Ovary (tissue), 9 donors: ENCODE measurements around the gene NKAIN2. TPM values are rescaled to one million over a fixed set of nuclear protein-coding genes. Genes with fewer than 3 reads are reported as not detected.

Source experiments
- DNase-seq, 5 donors: peaks; one replicate each; pipeline ENCODE4 v3.0.0-alpha.2; 2019 to 2020
- H3K27ac ChIP-seq, 2 donors: fragments of 200-600 bp; one replicate each; pipeline versions ENCODE4 v1.5.1 to v1.8.0; 2019 to 2022
- H3K27me3 ChIP-seq: fragments of 200-600 bp; one replicate; pipeline ENCODE4 v1.8.0; 2022
- H3K36me3 ChIP-seq: fragments of 200-600 bp; sonication (generic); one replicate; pipeline ENCODE4 v1.5.1; 2019
- H3K4me1 ChIP-seq: one replicate; pipeline ENCODE4 v1.8.1; 2013; ENCODE audit warnings: mild to moderate bottlenecking, moderate library complexity; ENCODE audit not compliant: insufficient read depth
- H3K4me3 ChIP-seq: fragments of 200-600 bp; sonication (generic); one replicate; pipeline ENCODE4 v1.5.1; 2017
- H3K9me3 ChIP-seq, 2 donors: fragments of 200-600 bp in 1 of 2; sonication (generic) in 1 of 2; one replicate each; pipeline versions ENCODE4 v1.5.1 to v1.8.1; 2013 to 2019; ENCODE audit warnings: mild to moderate bottlenecking in 1 of 2, moderate library complexity in 1 of 2
- EP300 ChIP-seq: sonication (generic); formaldehyde crosslinking; IDR thresholded peaks from one replicate; pipeline ENCODE4 v1.6.1; 2017; ENCODE audit warnings: antibody characterized with exemption
- POLR2A ChIP-seq: fragments of 450-650 bp; IDR thresholded peaks from one replicate; pipeline ENCODE4 v1.6.1; 2017; ENCODE audit warnings: antibody characterized with exemption, mild to moderate bottlenecking, moderate library complexity
- WGBS, 3 donors: extraction: QIAGEN DNeasy Blood & Tissue Kit in 1 of 3; methylation state at CpG; one replicate each; pipeline versions ENCODE4 v1.1.5 to v1.1.7; 2013 to 2017; 5-methylcytosine and 5-hydroxymethylcytosine counted together
- intact Hi-C, 4 donors: fragments of 100-400 bp; cut with DNase I; formaldehyde crosslinking; loops; one replicate each; pipeline versions ENCODE4 v1.11.0 to v1.15.1; 2022 to 2023
- polyA plus RNA-seq, 2 donors: library from polyadenylated mRNA; stranded (reverse); fragments of 200-250 nt in 1 of 2; fragments of 350-450 nt in 1 of 2; fragmentation: Illumina TruSeq in 1 of 2; extraction: RNeasy Lipid Tissue Mini Kit (QIAGEN cat#74804) in 1 of 2; gene quantifications; one replicate each; pipeline ENCODE4 v1.2.3, GENCODE V29; 2013 to 2014
- total RNA-seq, 7 donors: library from RNA; depleted of rRNA in 2 of 7; stranded (reverse); fragments of >200 nt in 2 of 7; fragmentation: NEBNext Ultra II Directional in 3 of 7; extraction: Animal tissue kit (Norgen Biotek cat#: 25700) in 3 of 7; gene quantifications; one replicate each; pipeline versions ENCODE4 v1.1.0 to v1.2.4, GENCODE V29; 2016 to 2023
- TF ChIP-seq, protein P1 (sequence below), 3 donors: fragments of 450-650 bp in 2 of 3; fragments of 200-600 bp in 1 of 3; IDR thresholded peaks; one replicate each; pipeline versions ENCODE4 v1.5.1 to v1.8.0; 2016 to 2022; ENCODE audit warnings: antibody characterized with exemption in 3 of 3, mild to moderate bottlenecking in 1 of 3
- donor health status: DM: no; HTN: no; CAD: no; lungs with moderate emphysema.
- donor health status: DM: no; HTN: no; CAD: no.
- donor health status: Bipolar disorder and iron deficiency.
- donor health status: DM: yes; HTN: yes; CAD: no.
- donor health status: DM: no; HTN: no; CAD: no.
- donor health status: DM: yes; HTN: yes; CAD: no.

NKAIN2 gene
- total and polyA plus RNA-seq, 9 donors, result 0.13 to 1.0 (median 0.40) TPM; not detected in 4

- Histone ChIP-seq H3K4me1 (no peaks in the 10 kb centered on the region), H3K4me3 (no peak overlapping the region), H3K27ac (no peak overlapping the region), H3K36me3 (no peaks in the 10 kb centered on the region), H3K9me3 (no peaks in the 10 kb centered on the region), H3K27me3 (no peaks in the 10 kb centered on the region)
- TF ChIP-seq EP300 (no peak), POLR2A (no peak)
- TF ChIP-seq, protein P1, sequence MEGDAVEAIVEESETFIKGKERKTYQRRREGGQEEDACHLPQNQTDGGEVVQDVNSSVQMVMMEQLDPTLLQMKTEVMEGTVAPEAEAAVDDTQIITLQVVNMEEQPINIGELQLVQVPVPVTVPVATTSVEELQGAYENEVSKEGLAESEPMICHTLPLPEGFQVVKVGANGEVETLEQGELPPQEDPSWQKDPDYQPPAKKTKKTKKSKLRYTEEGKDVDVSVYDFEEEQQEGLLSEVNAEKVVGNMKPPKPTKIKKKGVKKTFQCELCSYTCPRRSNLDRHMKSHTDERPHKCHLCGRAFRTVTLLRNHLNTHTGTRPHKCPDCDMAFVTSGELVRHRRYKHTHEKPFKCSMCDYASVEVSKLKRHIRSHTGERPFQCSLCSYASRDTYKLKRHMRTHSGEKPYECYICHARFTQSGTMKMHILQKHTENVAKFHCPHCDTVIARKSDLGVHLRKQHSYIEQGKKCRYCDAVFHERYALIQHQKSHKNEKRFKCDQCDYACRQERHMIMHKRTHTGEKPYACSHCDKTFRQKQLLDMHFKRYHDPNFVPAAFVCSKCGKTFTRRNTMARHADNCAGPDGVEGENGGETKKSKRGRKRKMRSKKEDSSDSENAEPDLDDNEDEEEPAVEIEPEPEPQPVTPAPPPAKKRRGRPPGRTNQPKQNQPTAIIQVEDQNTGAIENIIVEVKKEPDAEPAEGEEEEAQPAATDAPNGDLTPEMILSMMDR (IDR thresholded peaks at IDR 0.05), result no peak
- 80 to 87% (median 82%) methylated on average over 2 of the region's 2 CpGs for WGBS, 3 donors
- intact Hi-C loops, result no loop called here
- no peak for DNase-seq
Observed at GRCh38 chr6:124303971-124304370, 500.3 kb downstream of the NKAIN2 start.

DNA sequence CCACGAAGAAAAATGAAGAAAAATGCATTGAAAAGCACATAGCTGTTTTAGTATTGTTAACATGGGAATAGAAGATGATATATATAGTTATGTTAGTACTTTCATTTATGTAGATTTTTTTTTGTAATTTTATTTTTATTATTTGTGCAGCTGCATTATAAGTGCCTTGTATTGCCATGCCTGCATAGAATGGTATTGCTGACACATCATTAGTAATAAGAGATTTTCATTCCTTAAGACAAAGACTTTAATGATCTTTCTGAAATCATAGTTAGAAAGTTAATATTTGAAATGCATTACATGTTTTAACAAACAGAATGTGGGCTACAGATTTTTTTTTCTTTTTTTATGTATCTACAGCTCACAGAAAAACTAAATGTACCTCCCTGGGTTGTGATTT, 506.5 kb downstream of the NKAIN2 start:
- TF ChIP-seq EP300 (no peak), POLR2A (no peak)
- TF ChIP-seq, protein P1 (IDR thresholded peaks at IDR 0.05), result no peak

DNA sequence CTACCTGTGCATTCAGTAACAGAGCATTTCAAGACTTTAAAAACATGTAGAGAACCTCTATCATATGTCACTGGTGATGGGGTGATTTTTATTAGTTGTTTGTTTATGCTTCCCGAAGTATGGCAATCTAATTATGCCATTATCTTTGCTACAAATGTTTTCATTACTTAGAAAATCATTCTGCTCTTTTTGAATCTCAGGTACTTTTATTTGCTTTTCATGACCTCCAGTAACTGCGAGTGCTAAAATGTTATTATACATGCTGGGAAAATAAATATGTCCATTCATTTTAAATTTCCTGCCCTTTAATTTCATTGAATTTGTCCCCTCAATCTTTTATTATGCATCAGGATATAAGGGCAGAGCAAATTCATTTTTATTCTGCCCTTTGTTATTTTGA, 515.7 kb downstream of the NKAIN2 start:
- intact Hi-C loops, result no loop called here
- no peaks in the 10 kb centered on the region for H3K4me1 ChIP-seq
- DNase-seq, result no peak
- no peak for TF ChIP-seq EP300
- TF ChIP-seq POLR2A, result no peak
- TF ChIP-seq, protein P1 (IDR thresholded peaks at IDR 0.05), result no peak
- no peak overlapping the region for H3K4me3 ChIP-seq
- no peak overlapping the region for H3K27ac ChIP-seq
- no peaks in the 10 kb centered on the region for H3K27me3 ChIP-seq
- whole genome bisulfite sequencing, 3 donors, result 72 to 87% (median 76%) methylated on average over 2 of the region's 2 CpGs
- no peaks in the 10 kb centered on the region for H3K36me3 ChIP-seq
- no peaks in the 10 kb centered on the region for H3K9me3 ChIP-seq

More for the DNA sequence above, 506.5 kb downstream of the NKAIN2 start:
- Histone ChIP-seq H3K27ac (no peak overlapping the region), H3K4me1 (no peaks in the 10 kb centered on the region), H3K4me3 (no peak overlapping the region), H3K9me3 (no peaks in the 10 kb centered on the region), H3K36me3 (no peaks in the 10 kb centered on the region), H3K27me3 (no peaks in the 10 kb centered on the region)
- intact Hi-C loops, result no loop called here
- DNase-seq, result no peak
- 85 to 90% (median 90%) methylated on average over 1 of the region's 1 CpG for WGBS, 3 donors

DNA sequence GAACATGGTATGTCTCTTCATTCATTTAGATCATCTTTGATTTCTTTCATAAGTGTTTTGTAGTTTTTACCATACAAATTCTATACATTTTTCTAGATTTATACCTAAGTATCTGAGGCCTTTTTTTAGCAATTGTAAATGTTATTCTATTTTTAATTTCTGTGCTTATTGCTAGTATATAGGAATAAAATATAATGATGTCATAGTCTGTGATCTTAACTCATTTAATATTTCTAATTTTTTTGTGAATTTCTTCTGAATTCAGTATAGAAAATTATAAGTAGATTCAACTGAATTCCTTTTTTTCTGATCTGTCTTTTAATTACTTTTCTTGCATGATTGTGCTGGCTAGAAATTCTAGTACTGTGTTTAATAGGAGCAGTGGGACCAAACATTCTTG, 520.6 kb downstream of the NKAIN2 start:
- DNase-seq, result no peak
- H3K27me3 ChIP-seq, result no peaks in the 10 kb centered on the region
- intact Hi-C loops, result no loop called here
- no peak overlapping the region for H3K4me3 ChIP-seq
- H3K27ac ChIP-seq, result no peak overlapping the region
- TF ChIP-seq POLR2A, result no peak
- TF ChIP-seq, protein P1 (IDR thresholded peaks at IDR 0.05), result no peak
- TF ChIP-seq EP300, result no peak
- H3K36me3 ChIP-seq, result no peaks in the 10 kb centered on the region
- H3K9me3 ChIP-seq, result no peaks in the 10 kb centered on the region
- H3K4me1 ChIP-seq, result no peaks in the 10 kb centered on the region

- no peak for DNase-seq
- H3K36me3 ChIP-seq, result no peaks in the 10 kb centered on the region
- no peaks in the 10 kb centered on the region for H3K27me3 ChIP-seq
- no peaks in the 10 kb centered on the region for H3K9me3 ChIP-seq
- intact Hi-C loops, result no loop called here
- no peak overlapping the region for H3K27ac ChIP-seq
- H3K4me1 ChIP-seq, result no peaks in the 10 kb centered on the region
- WGBS, 3 donors, result 69 to 75% (median 70%) methylated on average over 1 of the region's 1 CpG
- TF ChIP-seq EP300 (no peak), POLR2A (no peak)
- TF ChIP-seq, protein P1 (IDR thresholded peaks at IDR 0.05), result no peak
- no peak overlapping the region for H3K4me3 ChIP-seq
Observed at GRCh38 chr6:124330197-124330596, 526.5 kb downstream of the NKAIN2 start.
